HG03135 (cell line): Measurements from ENCODE around the gene SH3RF3.

Experiments
- ATAC-seq: cut with Tn5 transposase; IDR thresholded peaks from one replicate; pipeline ENCODE4 v1.9.1; 2021; ENCODE audit warnings: mild to moderate bottlenecking, moderate library complexity; ENCODE audit not compliant: unreplicated experiment

Gene SH3RF3

DNA sequence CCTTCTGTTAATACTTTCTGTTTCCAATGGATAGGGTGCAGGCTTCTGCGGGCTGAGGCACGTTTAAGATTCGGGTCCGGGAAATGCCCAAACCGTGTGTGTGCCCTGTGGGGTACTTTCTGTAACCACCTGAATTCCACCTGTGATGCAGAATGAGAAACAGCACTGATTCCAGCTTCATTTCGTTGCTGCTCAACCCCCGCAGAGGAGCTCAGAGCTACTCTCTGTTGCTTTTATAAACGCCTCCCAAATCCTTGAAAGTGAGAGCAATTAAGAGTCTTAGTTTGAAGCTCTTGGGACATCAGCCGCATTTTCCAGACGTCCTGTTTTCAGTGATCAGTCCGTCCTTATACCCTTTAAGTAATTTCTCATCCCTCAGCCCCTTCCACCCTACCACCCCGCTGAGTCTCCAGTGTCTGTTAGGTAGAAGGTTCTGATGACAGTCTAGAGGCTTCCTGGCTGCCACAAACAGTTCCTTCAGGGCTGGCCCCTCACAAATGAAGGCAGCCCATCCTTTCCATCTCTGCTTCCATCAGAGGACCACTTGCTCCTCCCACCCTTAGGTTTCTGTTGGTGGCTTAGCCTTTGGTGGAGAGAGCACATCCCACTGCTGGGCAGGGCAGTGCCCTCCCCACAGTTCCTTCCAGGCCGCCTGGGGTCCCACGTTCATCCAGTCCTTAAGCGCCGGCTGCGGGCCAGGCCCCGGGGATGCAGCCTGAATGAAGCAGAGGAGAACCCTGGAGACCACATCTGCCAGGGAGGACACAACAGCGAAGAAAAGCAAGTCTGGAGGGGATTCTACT, 254.7 kb downstream of the SH3RF3 start:
- no peak for ATAC-seq

DNA sequence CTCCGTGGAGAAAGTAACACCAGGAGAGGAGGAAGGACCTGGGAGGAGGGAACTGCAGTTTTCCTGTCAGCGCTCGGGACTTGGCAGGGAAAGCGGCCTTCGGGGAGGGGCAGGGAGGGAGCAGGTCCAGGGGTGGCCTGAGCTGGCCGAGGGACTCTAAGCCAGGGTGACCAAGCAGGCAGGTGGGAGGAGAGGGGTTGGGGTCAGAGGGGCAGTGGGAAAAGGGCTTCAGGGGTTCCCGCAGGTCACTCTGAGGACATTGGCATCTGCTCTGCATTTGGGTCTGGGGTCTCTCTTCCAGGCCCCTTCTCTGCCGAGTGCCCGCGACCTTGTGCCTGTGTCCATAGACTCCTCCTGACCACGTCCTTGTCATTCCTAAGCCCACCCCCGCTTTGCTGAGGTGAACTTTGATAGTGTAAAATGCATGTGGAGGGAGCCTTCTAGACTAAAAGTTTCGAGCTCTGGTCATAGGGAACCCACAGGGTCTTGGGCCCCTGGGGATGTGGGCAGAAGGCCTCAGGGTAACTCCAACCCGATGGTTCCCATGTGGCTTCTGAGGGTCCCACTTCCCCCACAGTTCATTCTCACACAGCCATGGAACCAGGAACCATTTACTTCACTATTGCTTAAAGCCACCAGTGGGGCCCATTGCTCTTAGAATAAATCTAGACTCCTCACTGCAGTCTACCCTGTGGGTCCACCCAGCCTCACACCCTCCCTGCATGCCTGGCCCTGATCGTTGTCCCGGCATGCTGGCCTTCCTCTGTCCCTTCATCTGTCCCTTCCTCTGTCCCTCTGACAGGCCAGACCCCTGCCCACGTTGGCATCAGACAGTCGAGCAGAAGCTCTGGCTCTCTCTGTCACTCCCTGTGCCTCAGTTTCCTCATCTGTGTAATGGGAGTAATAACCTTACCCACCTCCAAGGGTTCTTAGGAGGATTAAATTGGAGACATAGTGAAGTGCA, 255.6 kb downstream of the SH3RF3 start:
- no peak for ATAC-seq

DNA sequence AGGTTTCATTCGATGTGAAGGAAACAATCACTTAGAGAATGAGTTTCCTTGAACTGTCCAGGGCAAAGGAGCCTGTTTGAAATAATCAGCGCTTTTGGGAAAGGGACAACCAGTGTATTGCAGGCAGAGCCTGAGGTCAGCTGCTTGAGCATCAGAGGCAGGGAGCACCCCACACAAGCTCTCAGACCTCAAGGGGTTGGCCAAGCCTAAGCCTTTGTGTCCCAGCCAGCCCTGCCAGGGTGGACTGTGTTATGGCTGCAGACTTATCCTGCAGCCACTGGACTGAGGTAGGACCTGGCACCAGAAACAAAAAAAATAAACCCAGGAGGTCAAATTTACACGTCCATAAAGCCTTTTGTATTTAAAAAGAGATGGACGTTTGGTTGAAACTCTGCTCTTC, 256.5 kb downstream of the SH3RF3 start:
- no peak for ATAC-seq

DNA sequence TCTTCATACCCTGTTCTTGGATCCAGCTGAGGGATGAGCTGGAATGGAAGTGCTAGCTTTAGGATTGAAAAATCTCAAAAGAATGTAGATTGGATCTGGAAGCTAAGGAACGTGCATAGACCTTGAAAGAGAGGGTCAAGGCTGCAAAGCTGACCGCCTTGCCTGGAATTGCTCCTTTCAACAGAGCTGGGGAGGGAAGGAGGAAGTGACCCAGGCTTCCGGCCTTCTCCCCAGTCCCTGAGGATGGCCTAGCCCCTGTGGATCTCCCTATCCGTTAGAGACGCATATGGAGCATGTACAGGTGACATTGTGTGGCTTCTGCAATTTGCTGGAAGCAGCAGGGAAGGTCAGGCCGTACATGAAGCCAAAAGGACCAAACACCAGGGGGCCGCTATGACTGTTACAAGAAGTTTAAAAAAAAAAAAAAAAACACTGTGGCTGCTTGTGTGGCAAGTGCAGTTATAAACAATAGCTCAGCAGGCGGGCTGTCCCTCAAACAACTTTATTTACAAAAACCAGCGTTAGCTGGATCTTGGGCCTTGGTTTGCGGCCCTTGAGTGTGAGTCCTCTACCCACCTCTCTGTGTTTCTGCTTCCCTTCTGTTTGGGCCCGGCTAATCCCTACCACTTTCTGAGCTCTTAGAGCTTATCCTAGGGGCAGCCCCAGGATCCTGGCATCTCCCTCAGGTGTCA, 257.1 kb downstream of the SH3RF3 start:
- no peak for ATAC-seq

DNA sequence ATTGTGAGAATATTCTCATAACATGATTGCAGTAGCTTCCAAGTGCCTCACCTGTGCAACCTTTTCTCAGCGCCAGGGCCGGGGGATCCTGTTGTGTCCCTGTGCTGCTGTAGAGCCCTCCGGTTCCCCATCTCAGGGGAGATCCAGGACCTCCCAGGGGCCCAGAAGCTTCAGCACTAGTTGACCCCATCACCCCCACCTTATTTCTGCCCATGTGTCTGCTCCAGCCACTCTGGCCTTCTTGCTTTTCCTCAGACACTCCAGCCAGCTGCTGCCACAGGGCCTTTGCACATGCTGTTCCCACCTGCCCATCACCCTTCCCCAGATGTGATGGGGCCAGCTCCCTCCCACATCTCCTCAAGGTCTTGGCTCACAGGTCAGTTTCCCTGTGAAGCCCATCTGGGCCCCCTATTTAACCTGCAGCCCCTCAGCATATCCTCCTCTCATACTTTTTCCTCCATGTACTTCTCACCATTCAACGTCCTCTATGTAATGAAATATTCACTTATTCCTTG, 258.3 kb downstream of the SH3RF3 start:
- no peak for ATAC-seq

DNA sequence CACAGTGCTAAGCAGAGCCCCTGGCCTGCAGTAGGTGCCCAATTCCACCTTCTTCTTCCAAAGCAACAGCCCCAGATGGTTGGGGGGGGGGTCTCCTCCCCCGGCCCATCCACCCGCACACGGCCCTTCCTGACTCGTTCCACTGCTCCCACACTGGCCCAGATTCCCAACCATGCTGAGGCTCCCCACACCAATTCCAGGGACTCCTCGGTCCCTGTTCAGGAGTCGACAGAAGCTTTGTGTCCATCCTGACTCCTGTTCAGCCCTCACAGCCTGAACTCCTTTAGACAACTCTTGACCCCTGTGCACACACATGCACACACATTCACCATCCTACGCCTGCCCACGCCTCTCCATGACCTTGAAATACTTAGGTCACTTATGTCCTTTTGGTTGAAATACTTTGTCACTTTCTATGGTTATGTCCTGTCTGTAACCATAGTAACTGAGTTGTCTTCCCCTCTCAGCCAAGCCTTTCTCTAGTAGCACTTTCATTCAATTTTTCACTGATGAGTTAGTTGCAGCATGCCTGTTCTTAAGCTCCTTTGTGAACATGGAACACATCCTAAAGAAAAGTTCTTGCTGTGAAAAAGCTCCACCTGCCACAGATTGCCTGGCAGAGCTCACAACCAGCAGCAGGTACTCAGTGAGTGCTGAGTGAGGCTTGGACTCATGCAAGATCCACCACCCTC, 258.9 kb downstream of the SH3RF3 start:
- ATAC-seq: no peak

DNA sequence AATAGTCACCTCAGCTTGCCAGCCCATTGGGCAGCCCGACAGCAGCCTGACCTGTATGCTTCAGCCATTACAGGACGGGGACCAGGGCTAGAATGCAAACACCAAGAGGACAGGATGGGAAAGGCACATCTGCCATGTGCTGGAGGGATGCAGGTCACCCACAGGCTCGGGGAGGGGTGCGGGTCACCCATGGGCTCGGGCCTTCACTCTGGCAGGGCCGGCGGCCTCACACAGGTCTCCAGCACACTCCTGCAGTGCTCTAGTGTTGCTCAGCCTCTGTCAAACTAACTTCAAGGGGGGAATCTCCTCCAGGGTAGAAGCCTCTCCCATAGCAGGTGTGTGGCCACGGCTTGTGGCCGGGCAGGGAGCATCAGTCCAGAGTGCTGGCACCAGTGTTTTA, 262.2 kb downstream of the SH3RF3 start:
- ATAC-seq: no peak

DNA sequence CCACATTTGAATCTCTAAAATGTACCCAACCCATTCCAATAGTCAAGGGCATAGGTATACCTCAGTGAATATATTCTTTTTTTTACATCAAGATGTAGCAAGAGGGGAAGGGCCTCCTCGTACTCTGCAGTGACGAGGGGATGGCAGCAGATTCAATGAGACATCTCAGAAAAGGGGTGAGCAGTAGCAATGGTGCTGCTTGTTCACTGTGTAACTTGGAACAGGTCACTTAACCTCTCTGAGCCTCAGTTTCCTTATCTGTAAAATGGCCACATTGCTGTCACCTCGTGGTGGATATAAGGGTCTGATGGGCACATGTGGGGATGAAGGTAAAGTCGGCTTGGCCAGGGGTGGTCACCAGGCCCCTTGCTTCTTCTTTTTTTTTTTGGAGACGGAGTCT, 263.1 kb downstream of the SH3RF3 start:
- no peak for ATAC-seq

DNA sequence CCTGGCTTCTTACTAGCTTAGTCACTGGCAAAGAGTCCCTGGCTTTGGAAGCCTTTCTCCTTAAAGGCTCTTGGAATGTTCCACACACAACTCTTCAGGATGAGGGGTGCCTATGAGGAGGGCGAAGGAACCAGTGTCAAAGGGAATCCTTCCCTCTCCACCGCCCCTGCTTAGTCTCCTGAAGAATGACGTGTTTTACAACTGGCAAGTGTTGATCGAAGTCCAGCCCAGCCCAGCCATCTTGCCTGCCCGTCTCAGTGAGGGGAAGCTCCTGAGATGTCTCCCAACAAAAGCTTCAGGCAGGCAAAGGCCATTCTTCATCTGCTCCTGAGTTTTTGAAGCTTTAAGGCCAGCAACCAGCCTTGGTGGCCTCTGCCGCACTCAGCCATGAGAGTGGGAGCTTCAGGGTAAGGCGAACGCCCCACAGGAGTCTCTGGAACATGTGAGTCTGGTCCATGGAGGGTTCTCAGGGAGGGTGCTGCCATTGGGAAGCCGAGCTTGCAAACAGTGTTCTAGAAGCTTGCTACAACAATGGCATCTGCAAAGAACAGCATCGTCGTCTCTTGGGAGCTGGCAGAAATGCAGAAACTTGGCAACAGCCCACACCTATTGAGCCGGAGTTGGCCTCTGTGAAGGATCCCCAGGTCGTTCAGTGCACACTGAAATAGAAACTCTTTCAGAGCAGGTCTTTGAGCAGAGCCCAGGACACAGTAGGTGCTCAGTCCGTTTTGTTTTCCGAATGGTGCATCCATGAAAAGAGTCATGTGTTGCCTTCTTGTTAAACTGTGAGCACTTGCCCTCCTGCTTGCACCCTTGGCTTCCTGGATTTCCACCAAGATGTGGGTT, 264.0 kb downstream of the SH3RF3 start:
- no peak for ATAC-seq

DNA sequence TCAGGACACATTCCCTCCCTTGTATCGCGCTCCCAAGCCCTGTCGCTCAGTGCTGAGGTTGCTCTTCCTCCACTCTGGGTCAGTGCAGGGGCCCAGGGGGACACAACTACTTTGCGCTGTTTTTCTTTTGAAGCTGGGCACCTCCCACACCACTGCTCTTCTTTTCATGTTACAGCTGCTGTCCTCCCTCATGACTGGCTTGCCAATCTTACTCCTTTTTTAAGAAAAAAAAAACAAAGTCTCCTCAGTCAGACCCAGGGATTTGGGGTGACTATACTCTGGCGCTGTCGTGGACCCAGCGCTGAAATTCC, 264.6 kb downstream of the SH3RF3 start:
- ATAC-seq: no peak

DNA sequence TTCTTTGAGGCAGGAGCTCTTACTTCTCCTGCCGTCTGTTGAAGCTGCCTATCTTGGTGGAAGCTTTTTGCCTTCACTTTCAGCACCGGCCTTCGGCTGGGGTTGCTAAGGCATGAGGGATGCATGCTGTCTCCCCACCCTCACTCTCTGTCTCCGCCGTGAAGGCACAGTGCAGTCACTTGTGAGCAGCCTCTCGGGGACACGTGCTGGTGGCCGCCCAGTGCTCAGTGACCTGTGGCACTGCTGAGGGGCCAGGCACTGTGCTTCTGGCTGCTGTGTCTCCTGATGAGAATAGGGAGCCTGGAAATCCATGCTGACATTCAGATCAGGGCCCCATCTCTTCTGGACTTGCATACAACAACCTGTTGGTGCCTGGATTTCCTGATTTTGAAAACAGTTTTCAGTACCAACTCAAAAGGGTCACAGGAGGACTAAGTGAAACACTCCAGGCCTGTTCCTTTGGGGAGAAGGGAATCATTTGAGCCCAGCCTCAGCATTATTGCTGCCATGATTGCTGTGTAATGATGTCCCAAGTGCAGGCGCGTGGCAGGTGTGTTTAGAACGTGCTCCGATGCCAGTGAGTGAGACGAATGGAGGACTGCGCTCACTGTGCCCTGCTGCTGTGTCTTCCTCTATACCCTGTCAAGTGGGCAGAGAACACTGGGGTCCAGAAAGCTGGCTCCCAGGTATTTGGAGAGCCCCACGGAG, 266.6 kb downstream of the SH3RF3 start:
- no peak for ATAC-seq

DNA sequence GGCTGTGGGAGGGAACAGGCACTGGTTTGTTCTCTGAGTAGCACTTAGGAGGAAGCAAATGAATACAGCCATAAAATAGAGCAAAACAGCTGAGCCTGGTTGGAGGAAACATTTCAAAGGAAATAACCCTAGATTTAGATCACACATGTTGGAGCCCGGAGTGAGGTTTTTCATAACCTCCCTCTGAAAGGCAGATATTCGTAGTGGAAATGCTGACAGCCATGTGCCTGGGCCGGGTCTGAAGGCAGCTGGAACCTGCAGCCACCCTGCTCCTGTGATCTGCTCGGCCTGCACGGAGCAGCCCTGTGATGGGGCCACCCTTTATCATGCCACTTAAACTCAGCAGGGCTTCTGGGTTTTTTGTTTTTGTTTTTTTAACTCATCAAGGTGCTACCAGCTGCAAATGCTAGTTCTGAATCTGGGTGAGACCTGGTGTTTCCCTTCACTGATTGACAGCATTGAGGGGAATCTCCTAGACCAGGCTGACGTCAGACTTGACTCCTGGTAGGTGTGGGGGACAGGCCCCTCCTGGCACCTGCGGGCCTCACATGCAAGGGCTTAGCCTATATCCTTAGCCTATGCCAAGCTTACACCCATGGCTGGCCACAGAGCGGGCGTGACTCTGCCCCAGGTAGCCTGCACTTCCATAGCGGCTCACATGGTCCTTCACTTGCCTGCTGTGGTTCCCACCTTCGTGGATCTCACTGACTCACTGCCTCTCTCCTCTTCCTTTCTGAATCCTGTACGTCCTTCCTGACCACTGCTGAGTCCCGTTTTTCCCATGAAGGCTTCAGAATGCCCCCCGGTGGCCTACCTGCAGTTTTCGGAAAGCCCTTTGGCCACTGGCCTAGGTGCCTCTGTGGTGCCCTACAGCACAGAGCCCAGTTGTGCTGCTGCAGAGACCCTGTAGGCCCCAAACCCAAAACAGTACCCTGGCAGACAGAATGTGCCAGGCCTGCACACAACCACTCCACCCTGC, 267.5 kb downstream of the SH3RF3 start:
- no peak for ATAC-seq

DNA sequence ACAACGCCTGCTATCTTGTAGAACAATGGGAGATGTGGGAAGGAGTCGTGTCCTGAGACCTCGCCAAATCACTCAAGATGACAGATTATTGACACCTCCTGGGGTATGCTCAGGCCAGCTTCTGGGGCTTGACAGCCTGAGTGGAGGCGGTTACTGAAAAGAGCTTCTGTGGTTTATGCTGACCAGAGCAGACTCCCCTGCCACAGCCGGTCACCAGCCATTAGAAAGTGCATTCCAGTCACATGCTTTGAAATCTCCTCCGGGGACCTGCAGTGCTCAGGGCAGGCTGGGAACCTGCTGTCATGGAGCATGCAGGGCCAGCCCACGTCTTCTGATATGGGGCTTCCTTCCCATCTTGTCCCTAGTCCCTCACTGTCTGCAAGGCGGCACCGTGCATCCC, 268.9 kb downstream of the SH3RF3 start:
- no peak for ATAC-seq

DNA sequence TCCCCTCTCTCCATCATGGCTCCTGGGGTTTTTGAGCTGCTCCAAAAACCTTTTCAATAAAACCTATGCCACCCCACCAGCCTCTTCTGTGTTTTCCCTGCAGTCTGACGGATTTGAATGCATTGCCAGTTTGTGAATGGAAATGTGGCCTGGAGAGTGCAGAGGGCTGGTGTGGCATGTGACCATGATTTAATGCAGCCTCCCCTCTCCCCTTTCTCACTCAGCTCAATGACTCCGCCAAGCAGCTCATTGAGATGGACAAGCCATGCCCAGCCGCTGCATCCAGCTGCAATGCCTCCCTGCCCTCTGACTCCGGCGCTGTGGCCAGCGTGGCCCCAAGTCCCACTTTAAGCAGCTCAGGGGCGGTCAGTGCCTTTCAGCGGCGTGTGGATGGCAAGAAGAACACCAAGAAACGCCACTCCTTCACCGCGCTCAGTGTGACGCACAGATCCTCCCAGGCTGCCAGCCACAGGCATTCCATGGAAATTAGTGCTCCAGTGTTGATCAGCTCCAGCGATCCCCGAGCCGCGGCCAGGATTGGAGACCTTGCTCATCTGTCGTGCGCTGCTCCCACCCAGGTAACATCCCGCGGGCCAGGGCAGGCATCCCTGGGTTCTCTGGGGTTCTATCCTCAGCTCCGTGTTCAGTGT, 269.5 kb downstream of the SH3RF3 start:
- ATAC-seq: no peak

DNA sequence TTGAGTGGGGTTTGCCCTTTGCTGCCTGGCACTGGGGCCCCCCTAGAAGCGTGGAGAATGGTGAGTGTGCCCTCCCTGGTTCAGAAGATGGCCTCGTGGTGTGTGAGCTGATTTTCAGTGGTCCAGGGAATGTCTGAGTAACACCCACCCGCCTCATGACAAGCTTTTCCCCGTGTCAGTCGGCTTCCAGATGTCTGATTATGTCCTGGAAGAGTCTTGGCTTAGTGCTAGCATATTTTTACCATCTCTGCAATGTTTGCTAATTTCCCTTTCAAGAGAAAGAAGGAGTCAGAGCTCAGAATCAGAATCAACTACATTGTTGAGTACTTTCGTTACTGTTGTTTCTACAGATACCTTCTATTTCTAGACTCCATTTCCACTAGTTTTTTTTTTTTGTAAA, 270.1 kb downstream of the SH3RF3 start:
- ATAC-seq: no peak

DNA sequence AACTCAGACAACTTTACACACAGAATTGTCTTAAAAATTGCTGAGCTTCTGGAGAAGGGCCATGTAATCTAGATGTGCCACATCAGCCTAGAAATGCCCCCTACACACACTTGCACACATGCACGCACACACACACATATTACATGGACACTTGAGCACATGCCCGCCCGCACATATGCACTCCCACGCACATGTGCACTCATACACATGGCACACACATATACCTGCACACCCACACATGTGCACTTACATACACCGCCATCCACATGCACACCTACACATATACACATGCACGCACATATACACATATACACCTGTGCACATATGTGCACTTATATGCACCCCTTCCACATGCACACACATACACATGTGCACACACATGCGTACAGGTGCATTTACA, 271.1 kb downstream of the SH3RF3 start:
- no peak for ATAC-seq

DNA sequence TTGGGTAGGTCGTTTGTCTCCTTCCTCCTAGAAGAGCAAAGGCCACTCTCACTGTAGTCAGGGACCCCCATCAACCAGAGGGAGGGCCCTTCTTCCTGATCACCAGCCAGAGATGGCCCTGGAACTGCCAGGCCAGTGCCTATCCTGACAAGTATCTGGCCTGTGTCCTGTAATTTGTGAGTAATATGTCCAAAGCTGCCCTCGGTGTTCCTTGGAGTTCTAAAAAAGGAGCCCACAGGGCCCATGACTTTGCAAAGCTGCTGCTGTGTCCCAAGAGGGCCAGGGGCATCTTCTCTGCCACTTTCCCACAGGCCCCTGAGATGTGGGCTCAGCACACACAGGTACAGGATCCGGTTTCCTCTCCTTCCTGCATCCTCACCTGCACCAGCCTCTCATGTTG, 272.4 kb downstream of the SH3RF3 start:
- no peak for ATAC-seq

DNA sequence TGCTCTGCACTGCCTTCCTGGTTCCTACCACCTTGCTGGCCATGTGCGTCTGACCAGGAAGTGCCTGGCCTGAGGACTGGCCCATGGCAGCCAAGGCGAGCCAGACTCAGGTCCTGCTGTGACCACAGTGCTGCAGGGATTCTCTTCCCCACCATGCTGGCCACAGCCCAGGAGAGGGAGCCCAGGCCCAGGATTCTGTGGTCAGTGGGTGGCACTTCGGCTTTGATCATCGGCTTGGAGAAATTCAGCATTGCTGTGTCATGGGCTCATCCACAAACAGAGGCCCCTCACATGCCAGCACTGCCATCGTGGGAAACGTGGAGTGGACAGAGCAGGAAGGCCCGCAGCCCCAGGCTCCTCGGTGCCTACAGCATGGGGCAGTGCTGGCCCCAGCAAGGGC, 273.2 kb downstream of the SH3RF3 start:
- ATAC-seq: no peak
